Stomach (tissue), 9 donors: ENCODE results near the gene EIPR1. TPM values are rescaled to one million over a fixed set of nuclear protein-coding genes. Genes with fewer than 3 reads are reported as not detected.
A peak's percentile ranks its signal among the peaks of the same experiment; 100 is the strongest.

ENCODE experiments used
- DNase-seq, 2 donors: peaks; one replicate each; pipeline versions ENCODE4 v3.0.0 to v3.0.0-alpha.2; 2013 to 2019
- H3K27ac ChIP-seq, 5 donors: fragments of 200-600 bp in 4 of 5; sonication (generic) in 4 of 5; one replicate each; pipeline ENCODE4 v1.5.1; 2013 to 2019; ENCODE audit warnings: mild to moderate bottlenecking in 1 of 5, moderate library complexity in 1 of 5
- H3K27me3 ChIP-seq, 3 donors: fragments of 200-600 bp; sonication (generic); one replicate each; pipeline ENCODE4 v1.5.1; 2017 to 2019; ENCODE audit warnings: mixed run types in 1 of 3
- H3K36me3 ChIP-seq, 4 donors: fragments of 200-600 bp; sonication (generic); 1 replicate in 3 of 4; 2 replicates in 1 of 4; pipeline ENCODE4 v1.5.1; 2016 to 2019
- H3K4me1 ChIP-seq, 4 donors: fragments of 200-600 bp; sonication (generic); one replicate each; pipeline ENCODE4 v1.5.1; 2016 to 2019
- H3K4me3 ChIP-seq, 4 donors: fragments of 200-600 bp; sonication (generic) in 3 of 4; one replicate each; pipeline ENCODE4 v1.5.1; 2016 to 2019; ENCODE audit warnings: mild to moderate bottlenecking in 1 of 4
- H3K9me3 ChIP-seq, 4 donors: fragments of 200-600 bp; sonication (generic); one replicate each; pipeline ENCODE4 v1.5.1; 2016 to 2019
- EP300 ChIP-seq: sonication (generic); formaldehyde crosslinking; IDR thresholded peaks from one replicate; pipeline ENCODE4 v1.6.1; 2017; ENCODE audit warnings: antibody characterized with exemption
- POLR2A ChIP-seq, 4 donors: fragments of 450-650 bp; IDR thresholded peaks; one replicate each; pipeline ENCODE4 v1.6.1; 2016; ENCODE audit warnings: antibody characterized with exemption in 4 of 4, control low read depth in 2 of 4, mild to moderate bottlenecking in 1 of 4, moderate library complexity in 1 of 4
- POLR2AphosphoS5 ChIP-seq, 3 donors: sonication (generic); formaldehyde crosslinking; IDR thresholded peaks; one replicate each; pipeline ENCODE4 v1.6.1; 2016; ENCODE audit warnings: antibody characterized with exemption in 3 of 3
- WGBS, 5 donors: extraction: QIAGEN DNeasy Blood & Tissue Kit in 3 of 5; methylation state at CpG; one replicate each; pipeline versions ENCODE4 v1.1.5 to v1.1.7; 2013 to 2018; 5-methylcytosine and 5-hydroxymethylcytosine counted together
- intact Hi-C: fragments of 100-400 bp; cut with DNase I; formaldehyde crosslinking; loops from one replicate; pipeline ENCODE4 v1.15.1; 2023; ENCODE audit warnings: low total_unique reads
- polyA plus RNA-seq, 3 donors: library from polyadenylated mRNA; stranded (reverse); fragments of 200-250 nt; gene quantifications; one replicate each; pipeline ENCODE4 v1.2.3, GENCODE V29; 2013
- total RNA-seq, 5 donors: library from RNA; depleted of rRNA; stranded (reverse); fragments of >200 nt; gene quantifications; one replicate each; pipeline versions ENCODE4 v1.1.0 to v1.2.3, GENCODE V29; 2014 to 2016
- TF ChIP-seq, protein P1 (sequence below), 7 experiments: fragments of 450-650 bp in 4 of 7; fragments of 200-600 bp in 3 of 7; sonication (generic) in 3 of 7; IDR thresholded peaks; one replicate each; pipeline ENCODE4 v1.5.1; 2016 to 2019; ENCODE audit warnings: antibody characterized with exemption in 7 of 7, control low read depth in 2 of 7, mild to moderate bottlenecking in 1 of 7
- donor health status: healthy with polysubstance abuse.
- donor health status: Bipolar disorder and iron deficiency.
- donor health status: healthy.

Gene EIPR1
- total and polyA plus RNA-seq, 8 donors: 1.2 to 39.4 (median 12.7) TPM

DNA sequence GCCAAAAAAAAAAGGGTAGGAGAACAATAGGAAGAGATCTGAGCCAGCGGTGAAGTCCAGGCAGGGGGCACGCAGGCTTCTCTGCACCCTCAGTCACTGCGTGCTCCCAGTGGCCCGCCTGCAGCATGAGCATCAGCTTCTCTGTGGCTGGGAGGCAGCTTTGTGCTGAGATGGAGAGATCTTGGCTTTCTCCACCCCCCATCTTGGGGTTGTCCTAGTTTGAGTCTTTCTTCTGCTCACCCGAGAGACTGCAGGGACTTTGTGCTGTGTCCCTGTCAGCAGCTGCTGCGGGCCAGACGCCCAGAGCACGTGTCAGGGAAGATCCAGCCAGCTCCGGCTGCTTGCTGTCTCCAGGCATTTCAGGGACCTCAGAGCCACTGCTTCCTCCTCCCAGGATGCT, 22.2 kb upstream of the EIPR1 start:
- peak in 1 of 2 donors; percentile 72 for DNase-seq
- Histone ChIP-seq H3K9me3 (peaks cover 7 to 20% (median 20%) of the 10 kb centered on the region in 4 donors), H3K4me3 (no peak overlapping the region), H3K4me1 (peaks cover 0 to 25% (median 4%) of the 10 kb centered on the region in 4 donors), H3K27ac (peak overlapping the region in 1 of 5 donors; percentile 24), H3K36me3 (peaks cover 22 to 93% (median 75%) of the 10 kb centered on the region in 4 donors), H3K27me3 (no peaks in the 10 kb centered on the region)
- intact Hi-C loops: loop anchor here (5.0 kb wide), 1 partner anchor 247 kb away; no protein-coding TSS in a partner anchor
- 66 to 76% (median 70%) methylated on average over 5 to 9 of the region's 9 CpGs for WGBS, 5 donors
- no peak for TF ChIP-seq POLR2A (IDR thresholded peaks at IDR 0.05)
- TF ChIP-seq, protein P1, sequence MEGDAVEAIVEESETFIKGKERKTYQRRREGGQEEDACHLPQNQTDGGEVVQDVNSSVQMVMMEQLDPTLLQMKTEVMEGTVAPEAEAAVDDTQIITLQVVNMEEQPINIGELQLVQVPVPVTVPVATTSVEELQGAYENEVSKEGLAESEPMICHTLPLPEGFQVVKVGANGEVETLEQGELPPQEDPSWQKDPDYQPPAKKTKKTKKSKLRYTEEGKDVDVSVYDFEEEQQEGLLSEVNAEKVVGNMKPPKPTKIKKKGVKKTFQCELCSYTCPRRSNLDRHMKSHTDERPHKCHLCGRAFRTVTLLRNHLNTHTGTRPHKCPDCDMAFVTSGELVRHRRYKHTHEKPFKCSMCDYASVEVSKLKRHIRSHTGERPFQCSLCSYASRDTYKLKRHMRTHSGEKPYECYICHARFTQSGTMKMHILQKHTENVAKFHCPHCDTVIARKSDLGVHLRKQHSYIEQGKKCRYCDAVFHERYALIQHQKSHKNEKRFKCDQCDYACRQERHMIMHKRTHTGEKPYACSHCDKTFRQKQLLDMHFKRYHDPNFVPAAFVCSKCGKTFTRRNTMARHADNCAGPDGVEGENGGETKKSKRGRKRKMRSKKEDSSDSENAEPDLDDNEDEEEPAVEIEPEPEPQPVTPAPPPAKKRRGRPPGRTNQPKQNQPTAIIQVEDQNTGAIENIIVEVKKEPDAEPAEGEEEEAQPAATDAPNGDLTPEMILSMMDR (IDR thresholded peaks at IDR 0.05): no peak
- TF ChIP-seq EP300: no peak
- TF ChIP-seq POLR2AphosphoS5 (IDR thresholded peaks at IDR 0.05): no peak

DNA sequence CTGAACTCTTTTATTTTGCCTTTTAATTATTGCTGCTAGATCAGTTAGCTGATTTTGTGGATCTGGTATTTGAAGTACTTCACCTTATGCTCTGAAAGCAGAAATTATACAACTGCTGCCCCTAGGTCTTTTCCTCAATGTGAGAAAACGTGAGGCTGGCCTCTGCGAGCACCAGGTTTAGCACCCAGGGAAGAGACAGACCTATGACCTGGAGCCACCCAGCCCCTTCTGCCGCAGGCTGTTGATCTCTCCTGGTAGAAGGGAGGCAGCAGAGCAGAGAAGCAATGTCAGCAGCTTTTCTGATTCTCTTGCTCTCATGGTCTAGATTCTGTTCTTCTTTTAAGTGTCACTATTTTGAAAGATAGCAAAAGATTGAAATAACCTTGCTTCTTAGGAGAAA, 21.8 kb upstream of the EIPR1 start:
- Histone ChIP-seq H3K36me3 (peaks cover 23 to 93% (median 76%) of the 10 kb centered on the region in 4 donors), H3K27me3 (no peaks in the 10 kb centered on the region), H3K9me3 (peaks cover 7 to 20% (median 20%) of the 10 kb centered on the region in 4 donors), H3K27ac (no peak overlapping the region), H3K4me3 (no peak overlapping the region), H3K4me1 (peaks cover 0 to 25% (median 4%) of the 10 kb centered on the region in 4 donors)
- 66 to 89% (median 76%) methylated on average over 3 of the region's 3 CpGs for WGBS, 5 donors
- no peak for DNase-seq
- TF ChIP-seq, protein P1 (IDR thresholded peaks at IDR 0.05): no peak
- TF ChIP-seq POLR2A (IDR thresholded peaks at IDR 0.05): no peak
- TF ChIP-seq POLR2AphosphoS5 (IDR thresholded peaks at IDR 0.05): no peak
- TF ChIP-seq EP300: no peak
- intact Hi-C loops: no loop called here

DNA sequence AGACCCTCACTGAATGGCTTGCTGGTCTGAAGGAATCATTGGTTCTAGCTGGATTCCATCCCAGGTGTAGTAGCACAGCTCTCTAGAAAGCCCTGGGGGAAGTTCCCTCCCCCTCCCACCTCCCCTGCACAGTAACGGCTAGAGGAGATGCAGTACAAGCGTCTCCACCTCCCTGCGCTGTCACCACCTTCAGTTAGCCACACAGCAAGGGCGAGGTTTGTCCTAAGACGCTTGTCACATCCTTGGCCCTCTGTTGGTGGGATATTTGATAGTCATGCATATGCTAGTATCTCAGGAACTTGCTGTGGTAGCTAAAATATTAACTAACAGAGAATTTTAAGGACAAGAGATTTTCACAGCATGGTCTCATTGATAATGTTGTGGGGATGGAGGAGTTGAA, 21.2 kb upstream of the EIPR1 start:
- Histone ChIP-seq H3K36me3 (peaks cover 27 to 93% (median 77%) of the 10 kb centered on the region in 4 donors), H3K27me3 (no peaks in the 10 kb centered on the region), H3K4me1 (peaks cover 0 to 24% (median 4%) of the 10 kb centered on the region in 4 donors), H3K27ac (no peak overlapping the region), H3K9me3 (peaks cover 7 to 20% (median 20%) of the 10 kb centered on the region in 4 donors), H3K4me3 (no peak overlapping the region)
- intact Hi-C loops: no loop called here
- TF ChIP-seq EP300 (no peak), POLR2A (IDR thresholded peaks at IDR 0.05) (no peak), POLR2AphosphoS5 (IDR thresholded peaks at IDR 0.05) (no peak)
- TF ChIP-seq, protein P1 (IDR thresholded peaks at IDR 0.05): no peak
- WGBS, 5 donors: 85 to 90% (median 89%) methylated on average over 5 of the region's 5 CpGs
- DNase-seq: no peak

DNA sequence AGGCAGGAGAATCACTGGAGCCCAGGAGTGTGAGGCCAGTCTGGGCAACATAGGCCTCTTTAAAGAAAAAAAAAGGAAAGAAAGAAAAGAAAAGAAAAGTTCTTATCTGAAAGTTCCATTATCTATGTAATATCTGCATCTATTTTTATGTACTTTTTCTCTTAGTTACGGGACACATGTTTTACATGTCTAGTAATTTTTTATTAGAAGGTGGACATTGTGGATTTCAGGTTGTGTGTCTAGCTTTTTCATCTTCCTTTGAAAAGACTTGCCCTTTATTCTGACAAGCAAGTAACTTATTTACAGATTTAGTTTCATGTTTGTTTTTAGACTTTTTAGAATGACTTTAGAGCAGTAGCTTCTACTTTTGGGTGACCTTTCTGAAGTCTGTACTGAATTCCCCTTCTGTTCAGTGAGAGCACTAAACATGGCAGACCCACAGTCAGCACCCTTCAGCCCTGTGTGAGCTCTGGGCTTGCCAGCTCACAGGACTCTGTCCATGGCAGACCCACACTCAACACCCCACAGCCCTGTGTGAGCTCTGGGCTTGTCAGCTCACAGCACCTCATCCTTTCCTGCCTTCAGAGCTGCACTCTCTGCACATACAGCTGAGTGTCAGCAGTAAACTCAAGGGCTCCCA, 19.4 kb upstream of the EIPR1 start:
- TF ChIP-seq POLR2A (IDR thresholded peaks at IDR 0.05) (no peak), EP300 (no peak), POLR2AphosphoS5 (IDR thresholded peaks at IDR 0.05) (no peak)
- TF ChIP-seq, protein P1 (IDR thresholded peaks at IDR 0.05): no peak
- 93 to 100% (median 98%) methylated on average over 1 of the region's 1 CpG for WGBS, 5 donors
- intact Hi-C loops: no loop called here
- Histone ChIP-seq H3K4me1 (peaks cover 0 to 19% (median 4%) of the 10 kb centered on the region in 4 donors), H3K9me3 (peaks cover 7 to 20% (median 20%) of the 10 kb centered on the region in 4 donors), H3K4me3 (no peak overlapping the region), H3K27me3 (no peaks in the 10 kb centered on the region), H3K27ac (no peak overlapping the region), H3K36me3 (peaks cover 18 to 94% (median 79%) of the 10 kb centered on the region in 4 donors)
- no peak for DNase-seq
